GM15510 (cell line): ENCODE measurements around the gene PIBF1.

Experiments used
- POLR2A ChIP-seq: IDR thresholded peaks from 3 replicates; pipeline ENCODE4 v1.6.1; 2011; ENCODE audit warnings: borderline replicate concordance; ENCODE audit not compliant: insufficient read length; ENCODE audit errors: extremely low read depth

The PIBF1 gene

DNA sequence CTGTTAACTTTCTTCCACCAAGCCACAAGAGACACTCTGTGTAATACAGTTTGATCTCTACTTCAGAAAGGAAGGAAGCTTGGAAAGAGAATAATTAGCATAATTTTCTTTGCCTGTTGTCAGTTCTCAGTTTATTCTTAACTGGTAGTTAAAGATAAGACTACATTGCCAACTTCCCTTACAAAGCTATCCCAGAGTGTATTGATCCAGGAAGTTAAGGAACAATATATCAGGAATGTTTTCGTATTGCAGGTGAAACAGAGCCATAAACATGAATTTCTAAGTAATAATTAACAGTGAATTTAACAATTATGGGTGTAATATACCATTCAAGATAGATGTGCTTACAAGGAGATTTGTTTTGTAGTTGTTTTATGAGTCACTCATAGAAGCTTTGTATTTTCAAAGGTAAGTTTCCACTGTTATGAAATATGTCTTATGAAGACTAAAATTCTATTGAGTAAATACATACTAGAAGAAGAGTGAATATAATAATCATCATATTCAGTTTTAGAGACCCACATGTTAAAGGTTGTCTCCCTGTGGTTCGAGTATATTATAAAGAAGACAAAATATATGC is 188.5 kb downstream of the PIBF1 start:
- TF ChIP-seq POLR2A: no peak

- TF ChIP-seq POLR2A: no peak
Observed at GRCh38 chr13:72970956-72971355, 189.0 kb downstream of the PIBF1 start.

DNA sequence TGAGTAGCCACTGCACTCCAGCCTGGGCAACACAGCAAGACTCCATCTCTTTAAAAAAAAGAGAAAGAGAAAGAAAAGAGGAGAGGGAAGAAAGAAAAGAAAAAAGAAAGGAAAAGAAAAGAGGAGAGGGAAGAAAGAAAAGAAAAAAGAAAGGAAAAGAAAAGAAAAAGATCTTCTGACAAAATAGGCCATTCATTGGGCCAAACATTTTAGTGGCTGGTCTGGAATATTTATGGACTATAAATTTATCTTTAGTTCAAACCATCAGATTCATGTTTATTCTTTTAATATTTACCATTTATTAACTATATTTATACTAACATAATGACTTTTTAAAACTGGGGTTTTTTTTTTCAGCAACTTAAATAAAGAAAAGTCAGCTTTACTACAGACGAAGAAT is 191.3 kb downstream of the PIBF1 start:
- no peak for TF ChIP-seq POLR2A

- no peak for TF ChIP-seq POLR2A
Observed at GRCh38 chr13:72983085-72983768, 201.3 kb downstream of the PIBF1 start.

DNA sequence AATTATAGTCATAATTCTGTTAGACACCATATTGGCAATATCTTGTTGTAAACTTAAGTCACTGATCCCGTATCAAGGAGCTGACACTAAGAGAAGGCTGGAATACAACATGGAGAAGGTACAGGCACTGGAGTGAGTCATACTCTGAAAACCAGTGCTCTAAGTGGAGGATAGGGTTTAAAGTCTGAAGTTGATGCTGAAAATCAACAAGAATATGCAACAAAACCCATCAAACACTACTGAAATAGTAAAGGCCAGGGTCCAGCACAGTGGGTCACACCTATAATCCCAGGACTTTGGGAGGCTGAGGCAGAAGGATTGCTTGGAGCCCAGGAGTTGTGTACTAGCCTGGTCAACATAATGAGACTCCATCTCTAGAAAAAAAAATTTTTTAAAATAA is 203.7 kb downstream of the PIBF1 start:
- TF ChIP-seq POLR2A: no peak

- no peak for TF ChIP-seq POLR2A
Observed at GRCh38 chr13:72986197-72986596, 204.3 kb downstream of the PIBF1 start.

- TF ChIP-seq POLR2A: no peak
Observed at GRCh38 chr13:72990953-72991352, 209.0 kb downstream of the PIBF1 start.

DNA sequence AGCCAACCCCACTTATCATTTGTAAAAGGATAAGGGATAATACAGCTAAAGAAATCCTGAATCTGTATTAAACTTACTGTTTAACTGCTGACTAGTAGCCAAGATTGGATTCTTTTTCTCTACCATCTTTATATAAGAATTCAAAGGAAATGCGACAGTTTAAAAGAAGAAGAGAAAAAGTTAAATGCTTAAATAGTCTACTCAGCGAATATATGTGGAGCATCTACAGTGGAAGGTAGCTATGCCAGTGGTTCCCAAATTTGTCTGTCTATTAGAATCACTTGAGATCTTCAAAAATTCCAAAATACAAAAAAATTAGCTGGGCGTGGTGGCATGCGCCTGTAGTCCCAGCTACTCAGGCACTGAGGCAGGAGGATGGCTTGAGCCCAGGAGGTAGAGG is 216.1 kb downstream of the PIBF1 start:
- no peak for TF ChIP-seq POLR2A

- TF ChIP-seq POLR2A: no peak
Observed at GRCh38 chr13:73000027-73000674, 218.2 kb downstream of the PIBF1 start.

GRCh38 chr13:73001971-73002370 is 220.0 kb downstream of the PIBF1 start:
- no peak for TF ChIP-seq POLR2A

GRCh38 chr13:73011751-73012150 is 229.8 kb downstream of the PIBF1 start:
- TF ChIP-seq POLR2A: no peak

DNA sequence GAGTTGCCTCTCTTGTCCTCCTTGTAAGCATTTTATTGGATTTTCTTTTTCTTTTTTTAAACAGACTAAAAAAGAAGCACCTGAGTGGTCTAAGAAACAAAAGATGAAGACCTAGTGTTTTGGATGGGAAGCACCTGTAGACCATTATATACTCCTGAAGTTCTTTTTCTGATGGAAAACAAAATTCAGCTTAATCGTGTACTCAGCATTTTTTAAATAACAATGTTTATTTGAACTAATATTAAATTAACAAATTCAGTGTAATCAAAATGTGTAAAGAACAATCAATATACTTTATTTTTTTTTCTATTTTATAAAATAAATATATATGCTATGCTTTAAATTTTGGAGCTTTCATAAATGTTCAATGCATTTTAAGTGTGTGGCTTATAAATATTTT is 233.9 kb downstream of the PIBF1 start:
- no peak for TF ChIP-seq POLR2A

- no peak for TF ChIP-seq POLR2A
Observed at GRCh38 chr13:73018336-73018735, 236.4 kb downstream of the PIBF1 start.

- TF ChIP-seq POLR2A: no peak
Observed at GRCh38 chr13:73025217-73026012, 243.5 kb downstream of the PIBF1 start.

DNA sequence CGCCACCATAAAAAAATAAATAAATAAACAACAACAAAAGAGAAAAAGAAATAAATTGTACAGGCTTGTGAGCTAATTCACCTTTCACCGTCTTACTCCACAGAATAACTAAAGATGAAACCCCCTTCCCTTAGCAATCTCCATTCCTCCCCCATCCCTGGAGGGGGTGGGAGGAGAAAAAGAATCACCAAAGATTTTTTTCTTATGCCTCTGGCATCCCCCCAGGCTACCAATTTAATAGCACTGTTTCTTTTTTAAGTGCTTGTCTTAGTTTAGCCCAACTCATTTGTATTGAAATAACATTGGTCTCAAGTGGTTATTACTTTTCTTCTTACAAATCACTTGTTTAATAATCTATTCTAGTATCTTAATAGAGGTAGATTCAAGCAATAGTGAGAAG is 253.0 kb downstream of the PIBF1 start:
- TF ChIP-seq POLR2A: no peak
